Mammary epithelial cell (primary cell): ENCODE results near the gene SLC29A3.

Source experiments
- EZH2 ChIP-seq: IDR thresholded peaks from 2 replicates; pipeline ENCODE4 v1.6.1; 2012; ENCODE audit warnings: low read length, inconsistent platforms, borderline replicate concordance
- TF ChIP-seq, protein P1 (sequence below), 2 donors: IDR thresholded peaks in 1 of 2; conservative IDR thresholded peaks in 1 of 2; 2 replicates each; pipeline ENCODE4 v1.5.1; 2011 to 2012; ENCODE audit warnings: inconsistent platforms in 2 of 2, low read length in 2 of 2, mild to moderate bottlenecking in 2 of 2, control low read depth in 1 of 2, low read depth in 1 of 2; ENCODE audit not compliant: insufficient read depth in 1 of 2; ENCODE audit errors: extremely low read depth in 1 of 2

DNA sequence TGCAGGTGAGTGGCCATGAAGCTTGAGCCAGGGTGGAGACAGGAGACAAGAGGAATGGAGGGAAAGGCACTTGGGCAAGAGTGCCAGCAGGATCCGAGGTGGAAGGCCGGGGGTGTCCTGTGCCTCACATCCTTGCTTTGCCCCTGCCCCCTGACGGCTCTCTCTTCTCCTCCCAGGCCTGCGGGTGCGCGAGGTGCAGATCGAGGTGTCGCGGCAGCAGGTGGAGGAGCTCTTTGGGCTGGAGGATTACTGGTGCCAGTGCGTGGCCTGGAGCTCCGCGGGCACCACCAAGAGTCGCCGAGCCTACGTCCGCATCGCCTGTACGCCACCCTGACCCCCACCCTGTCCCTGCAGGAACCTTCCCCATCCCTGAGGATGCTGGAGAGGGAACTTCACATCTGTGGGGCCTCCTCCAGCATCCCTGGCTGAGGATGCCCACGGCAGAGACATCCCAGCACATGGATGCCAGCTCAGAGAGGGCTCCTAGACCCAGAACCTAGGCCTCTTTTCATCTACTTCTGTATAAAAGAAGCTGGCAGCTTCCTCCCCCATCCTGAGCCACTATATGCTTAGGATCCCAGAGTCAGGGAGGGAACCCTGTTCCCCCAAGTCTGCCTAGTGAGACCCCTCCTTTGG, 34.4 kb upstream of the SLC29A3 start:
- TF ChIP-seq, protein P1, sequence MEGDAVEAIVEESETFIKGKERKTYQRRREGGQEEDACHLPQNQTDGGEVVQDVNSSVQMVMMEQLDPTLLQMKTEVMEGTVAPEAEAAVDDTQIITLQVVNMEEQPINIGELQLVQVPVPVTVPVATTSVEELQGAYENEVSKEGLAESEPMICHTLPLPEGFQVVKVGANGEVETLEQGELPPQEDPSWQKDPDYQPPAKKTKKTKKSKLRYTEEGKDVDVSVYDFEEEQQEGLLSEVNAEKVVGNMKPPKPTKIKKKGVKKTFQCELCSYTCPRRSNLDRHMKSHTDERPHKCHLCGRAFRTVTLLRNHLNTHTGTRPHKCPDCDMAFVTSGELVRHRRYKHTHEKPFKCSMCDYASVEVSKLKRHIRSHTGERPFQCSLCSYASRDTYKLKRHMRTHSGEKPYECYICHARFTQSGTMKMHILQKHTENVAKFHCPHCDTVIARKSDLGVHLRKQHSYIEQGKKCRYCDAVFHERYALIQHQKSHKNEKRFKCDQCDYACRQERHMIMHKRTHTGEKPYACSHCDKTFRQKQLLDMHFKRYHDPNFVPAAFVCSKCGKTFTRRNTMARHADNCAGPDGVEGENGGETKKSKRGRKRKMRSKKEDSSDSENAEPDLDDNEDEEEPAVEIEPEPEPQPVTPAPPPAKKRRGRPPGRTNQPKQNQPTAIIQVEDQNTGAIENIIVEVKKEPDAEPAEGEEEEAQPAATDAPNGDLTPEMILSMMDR (conservative IDR thresholded peaks at IDR 0.05 in 1 of 2, IDR thresholded peaks at IDR 0.05 in 1 of 2; ENCODE audit: extremely low read depth in 1 of 2, insufficient read depth in 1 of 2, low read depth in 1 of 2, low read length in 2 of 2), result no peak
- no peak for TF ChIP-seq EZH2
